ENCODE results near the gene PROZ.

PROZ gene

DNA sequence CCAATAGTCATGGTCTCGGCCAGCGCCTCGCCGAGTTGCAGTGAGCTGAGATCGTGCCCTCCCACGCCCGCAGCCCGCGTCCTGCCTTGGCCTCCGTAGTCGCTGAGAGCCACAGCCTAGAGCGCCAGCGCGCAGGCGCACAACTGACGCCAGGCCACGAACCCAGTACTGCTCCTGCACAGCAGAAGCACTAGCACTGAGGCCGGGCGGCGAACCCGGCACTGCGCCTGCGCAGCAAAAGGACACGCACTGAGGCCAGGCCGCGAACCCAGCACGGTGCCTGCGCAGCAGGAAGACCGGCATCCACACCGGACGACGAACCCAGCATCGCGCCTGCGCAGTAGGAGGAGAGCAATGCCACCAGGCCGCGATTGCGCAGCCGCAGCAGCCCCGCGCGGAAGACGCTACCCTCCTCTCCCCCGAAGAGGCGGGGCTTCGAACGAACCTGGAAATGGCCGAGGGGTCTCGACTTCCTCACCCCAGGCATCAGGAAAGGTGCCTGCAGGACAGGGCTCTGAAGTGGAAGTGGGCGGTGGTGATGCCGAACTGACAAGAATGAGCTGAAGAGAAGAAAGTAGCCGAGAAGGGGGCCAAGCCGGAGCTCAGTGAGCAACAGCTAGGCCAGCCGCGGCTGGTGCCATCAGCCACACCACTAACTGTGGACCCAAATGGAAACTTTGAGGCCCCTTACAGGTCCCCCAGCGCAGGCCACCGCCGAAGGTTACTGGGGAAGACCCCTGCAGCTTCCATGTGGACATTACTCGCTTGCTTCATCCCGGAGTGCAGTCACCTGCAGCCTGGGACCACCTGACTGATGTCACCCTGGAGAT lies 28.3 kb upstream of the PROZ start:
- H3K27ac ChIP-seq (ENCODE audit: low read depth, low read length) = no peak overlapping the region
- H3K9me3 ChIP-seq (ENCODE audit: insufficient read depth, low read depth, low read length) = no peaks in the 10 kb centered on the region
- H3K4me3 ChIP-seq (ENCODE audit: low read length) = no peak overlapping the region
- H3K27me3 ChIP-seq (ENCODE audit: insufficient read depth, low read length) = 0 out of 2 replicates have a peak, but pooled peaks cover 4% of the 10 kb centered on the region
- no peak overlapping the region for H3K9ac ChIP-seq (ENCODE audit: low read depth, low read length)
- no peaks in the 10 kb centered on the region for H3K4me1 ChIP-seq (ENCODE audit: insufficient read depth, low read length)
- 94% methylated on average over 60 of the region's 60 CpGs for WGBS
- H3K36me3 ChIP-seq (ENCODE audit: insufficient read depth, low read length) = no peaks in the 10 kb centered on the region

DNA sequence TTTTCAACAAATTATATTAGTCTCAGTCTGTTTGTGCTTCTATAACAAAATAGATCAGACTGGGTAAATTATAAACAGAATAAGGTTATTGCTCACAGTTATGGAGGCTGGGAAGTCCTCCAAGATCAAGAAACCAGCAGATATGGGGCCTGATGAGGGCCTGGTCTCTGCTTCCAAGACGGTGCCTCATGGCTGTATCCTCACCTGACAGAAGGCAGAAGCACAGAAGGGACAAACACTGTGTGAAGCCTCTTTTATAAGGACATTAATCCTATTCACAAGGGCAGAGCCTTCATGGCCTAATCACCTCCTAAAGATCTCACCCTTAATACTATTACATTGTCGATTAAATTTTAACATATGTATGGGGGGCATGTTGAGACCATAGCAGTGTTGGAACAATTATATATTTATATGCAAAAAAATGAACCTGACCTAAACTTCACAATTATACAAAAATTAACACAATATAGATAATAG lies 23.1 kb upstream of the PROZ start:
- Histone ChIP-seq H3K4me1 (ENCODE audit: insufficient read depth, low read length) (peaks cover 9% of the 10 kb centered on the region; the same call in 1 of the 2 replicates), H3K9me3 (ENCODE audit: insufficient read depth, low read depth, low read length) (no peaks in the 10 kb centered on the region), H3K4me3 (ENCODE audit: low read length) (no peak overlapping the region), H3K27ac (ENCODE audit: low read depth, low read length) (no peak overlapping the region), H3K36me3 (ENCODE audit: insufficient read depth, low read length) (no peaks in the 10 kb centered on the region), H3K9ac (ENCODE audit: low read depth, low read length) (no peak overlapping the region), H3K27me3 (ENCODE audit: insufficient read depth, low read length) (0 out of 2 replicates have a peak, but pooled peaks cover 4% of the 10 kb centered on the region)
- 73% methylated on average over 1 of the region's 2 CpGs for WGBS

DNA sequence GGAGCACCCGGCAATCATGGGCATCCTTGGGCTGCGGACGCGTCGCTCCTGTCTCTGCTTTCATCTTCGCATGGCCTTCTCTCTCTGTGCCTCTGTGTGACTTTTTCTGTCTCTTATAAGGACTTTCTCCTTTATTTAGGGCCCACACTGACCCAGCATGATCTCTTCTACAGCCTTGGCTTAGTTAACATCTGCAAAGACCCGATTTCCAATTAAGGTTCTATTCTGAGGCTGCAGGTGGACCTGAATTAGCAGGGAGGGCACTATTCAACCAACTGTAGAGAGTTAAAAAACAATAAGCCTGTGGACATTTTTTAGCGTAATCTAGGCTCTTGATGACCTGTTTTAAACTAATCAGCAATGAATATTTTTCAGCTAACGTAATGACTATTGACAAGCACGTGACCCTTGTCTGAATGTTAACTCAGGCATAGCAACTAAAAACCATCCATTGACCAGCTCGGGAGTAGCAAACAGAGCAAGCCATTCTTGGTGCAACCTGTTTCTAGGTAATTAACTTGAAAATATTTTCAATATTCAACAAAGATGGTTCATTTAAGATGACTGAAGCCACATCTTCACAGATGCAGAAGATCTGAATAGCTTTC lies 20.7 kb upstream of the PROZ start:
- Histone ChIP-seq H3K9me3 (ENCODE audit: insufficient read depth, low read depth, low read length) (no peaks in the 10 kb centered on the region), H3K27me3 (ENCODE audit: insufficient read depth, low read length) (no peaks in the 10 kb centered on the region), H3K4me3 (ENCODE audit: low read length) (no peak overlapping the region), H3K9ac (ENCODE audit: low read depth, low read length) (no peak overlapping the region), H3K36me3 (ENCODE audit: insufficient read depth, low read length) (no peaks in the 10 kb centered on the region), H3K4me1 (ENCODE audit: insufficient read depth, low read length) (peaks cover 9% of the 10 kb centered on the region; the same call in 1 of the 2 replicates), H3K27ac (ENCODE audit: low read depth, low read length) (peak overlapping the region; percentile 3; the same call in 1 of the 2 replicates)
- 76% methylated on average over 11 of the region's 11 CpGs for WGBS

- WGBS = 94% methylated on average over 16 of the region's 16 CpGs
- no peaks in the 10 kb centered on the region for H3K36me3 ChIP-seq (ENCODE audit: insufficient read depth, low read length)
- no peaks in the 10 kb centered on the region for H3K9me3 ChIP-seq (ENCODE audit: insufficient read depth, low read depth, low read length)
- no peak overlapping the region for H3K9ac ChIP-seq (ENCODE audit: low read depth, low read length)
- no peaks in the 10 kb centered on the region for H3K27me3 ChIP-seq (ENCODE audit: insufficient read depth, low read length)
- H3K4me1 ChIP-seq (ENCODE audit: insufficient read depth, low read length) = peaks cover 9% of the 10 kb centered on the region; the same call in 1 of the 2 replicates
- no peak overlapping the region for H3K4me3 ChIP-seq (ENCODE audit: low read length)
- H3K27ac ChIP-seq (ENCODE audit: low read depth, low read length) = no peak overlapping the region
These were observed 19.5 kb upstream of the PROZ start for GRCh38 chr13:113138792-113139551.

DNA sequence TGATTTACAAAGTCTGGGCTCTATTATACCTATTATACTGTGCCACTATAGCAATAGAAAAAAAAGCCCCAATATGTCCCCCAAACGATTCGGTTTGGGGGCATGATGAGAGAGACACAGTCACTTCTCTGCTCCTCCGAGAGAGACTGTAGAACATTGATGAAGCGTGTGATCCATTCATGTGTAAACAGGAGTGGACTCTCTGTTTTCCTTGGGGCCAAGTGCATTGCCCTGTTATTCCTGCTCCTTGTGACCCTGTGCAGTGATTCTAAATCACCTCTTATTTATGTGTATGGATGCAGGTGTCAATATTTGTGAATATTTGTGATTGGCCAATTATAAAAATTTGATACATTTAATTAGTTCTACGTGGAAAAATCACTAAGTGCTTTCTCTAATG lies 18.9 kb upstream of the PROZ start:
- Histone ChIP-seq H3K36me3 (ENCODE audit: insufficient read depth, low read length) (no peaks in the 10 kb centered on the region), H3K9me3 (ENCODE audit: insufficient read depth, low read depth, low read length) (no peaks in the 10 kb centered on the region), H3K9ac (ENCODE audit: low read depth, low read length) (no peak overlapping the region), H3K4me1 (ENCODE audit: insufficient read depth, low read length) (peaks cover 9% of the 10 kb centered on the region; the same call in 1 of the 2 replicates), H3K27me3 (ENCODE audit: insufficient read depth, low read length) (no peaks in the 10 kb centered on the region), H3K4me3 (ENCODE audit: low read length) (no peak overlapping the region), H3K27ac (ENCODE audit: low read depth, low read length) (no peak overlapping the region)
- 93% methylated on average over 5 of the region's 5 CpGs for WGBS

DNA sequence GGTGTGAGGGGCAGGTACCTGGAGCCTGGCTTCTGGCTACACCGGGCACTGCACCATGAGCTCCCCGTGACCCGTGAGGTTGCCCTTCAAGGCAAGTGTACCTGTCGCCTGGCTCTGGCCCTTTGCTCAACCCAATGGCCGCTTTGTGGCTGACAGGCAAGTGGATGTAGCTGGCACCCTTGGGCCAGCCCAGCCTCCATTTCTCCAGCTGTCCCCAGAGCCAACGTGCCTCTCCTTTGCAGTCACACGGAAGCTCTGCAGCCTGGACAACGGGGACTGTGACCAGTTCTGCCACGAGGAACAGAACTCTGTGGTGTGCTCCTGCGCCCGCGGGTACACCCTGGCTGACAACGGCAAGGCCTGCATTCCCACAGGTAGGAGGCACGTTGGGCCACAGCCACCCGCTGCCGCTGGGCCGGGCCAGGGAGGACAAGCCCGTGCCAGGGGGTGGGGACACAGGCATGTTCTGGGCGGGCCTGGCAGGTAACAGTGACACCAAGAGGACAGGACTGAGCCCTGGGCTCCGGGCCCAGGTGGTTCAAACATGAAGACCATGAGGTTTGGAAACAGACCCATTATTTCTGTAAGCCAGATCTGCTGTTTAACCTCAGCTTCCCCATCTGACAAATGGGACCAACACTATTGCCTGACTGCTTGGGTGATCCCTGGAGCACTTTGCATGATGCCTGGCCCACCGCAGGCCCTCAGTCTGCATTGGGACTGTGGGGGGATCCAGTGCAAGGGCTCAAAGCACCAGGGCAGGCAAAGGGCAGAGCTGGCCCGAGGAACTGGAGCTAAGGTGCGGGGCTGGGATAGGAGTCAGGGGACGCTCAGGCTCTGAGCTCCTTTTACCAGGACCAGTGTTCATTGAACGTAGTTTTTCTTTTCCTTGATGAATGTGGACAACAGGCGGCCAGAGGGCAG lies 17.5 kb upstream of the PROZ start:
- Histone ChIP-seq H3K4me3 (ENCODE audit: low read length) (no peak overlapping the region), H3K27me3 (ENCODE audit: insufficient read depth, low read length) (no peaks in the 10 kb centered on the region), H3K9ac (ENCODE audit: low read depth, low read length) (no peak overlapping the region), H3K36me3 (ENCODE audit: insufficient read depth, low read length) (no peaks in the 10 kb centered on the region), H3K9me3 (ENCODE audit: insufficient read depth, low read depth, low read length) (no peaks in the 10 kb centered on the region), H3K27ac (ENCODE audit: low read depth, low read length) (no peak overlapping the region), H3K4me1 (ENCODE audit: insufficient read depth, low read length) (peaks cover 9% of the 10 kb centered on the region; the same call in 1 of the 2 replicates)
- 93% methylated on average over 26 of the region's 26 CpGs for WGBS

DNA sequence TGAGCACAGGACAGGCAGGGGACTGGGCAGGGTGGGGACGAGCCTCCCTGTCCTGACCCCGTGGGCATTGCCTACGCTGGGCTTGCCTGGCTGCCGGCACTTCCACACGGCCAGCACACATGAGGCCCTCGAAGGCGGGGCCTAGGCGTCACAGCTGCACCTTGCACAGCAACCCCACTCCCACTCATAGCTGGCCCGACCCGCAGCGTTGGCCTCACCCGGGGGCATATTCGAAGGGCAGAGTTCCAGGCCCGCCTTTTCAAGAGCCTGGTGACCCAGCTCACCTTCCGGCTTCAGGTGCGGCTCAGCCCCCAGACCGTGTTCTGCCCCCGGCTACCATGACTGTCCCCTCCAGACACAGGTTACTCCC lies 16.9 kb upstream of the PROZ start:
- Histone ChIP-seq H3K36me3 (ENCODE audit: insufficient read depth, low read length) (no peaks in the 10 kb centered on the region), H3K4me1 (ENCODE audit: insufficient read depth, low read length) (peaks cover 9% of the 10 kb centered on the region; the same call in 1 of the 2 replicates), H3K27ac (ENCODE audit: low read depth, low read length) (no peak overlapping the region), H3K27me3 (ENCODE audit: insufficient read depth, low read length) (no peaks in the 10 kb centered on the region), H3K9ac (ENCODE audit: low read depth, low read length) (no peak overlapping the region), H3K9me3 (ENCODE audit: insufficient read depth, low read depth, low read length) (no peaks in the 10 kb centered on the region), H3K4me3 (ENCODE audit: low read length) (no peak overlapping the region)
- 96% methylated on average over 18 of the region's 18 CpGs for WGBS

DNA sequence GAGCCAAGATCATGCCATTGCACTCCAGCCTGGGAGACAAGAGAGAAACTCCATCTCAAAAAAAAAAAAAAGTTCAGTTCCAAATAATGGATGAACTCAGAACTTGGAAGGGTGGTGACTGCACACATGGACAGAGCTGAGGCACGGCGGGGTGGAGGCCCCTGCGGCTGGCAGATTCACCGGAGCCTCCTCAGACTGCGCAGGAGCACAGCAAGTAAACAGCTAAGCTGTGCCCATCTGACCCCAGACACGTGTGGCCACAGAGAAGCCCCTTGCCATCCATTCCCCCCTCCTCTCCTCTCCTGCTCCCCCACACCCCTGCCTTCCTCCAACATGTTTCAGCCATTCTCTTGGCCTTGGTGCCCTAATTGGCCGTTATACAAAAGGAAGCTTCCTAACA lies 15.6 kb upstream of the PROZ start:
- Histone ChIP-seq H3K9ac (ENCODE audit: low read depth, low read length) (no peak overlapping the region), H3K4me1 (ENCODE audit: insufficient read depth, low read length) (peaks cover 4% of the 10 kb centered on the region; the same call in 1 of the 2 replicates), H3K36me3 (ENCODE audit: insufficient read depth, low read length) (no peaks in the 10 kb centered on the region), H3K27me3 (ENCODE audit: insufficient read depth, low read length) (no peaks in the 10 kb centered on the region), H3K4me3 (ENCODE audit: low read length) (no peak overlapping the region), H3K27ac (ENCODE audit: low read depth, low read length) (no peak overlapping the region), H3K9me3 (ENCODE audit: insufficient read depth, low read depth, low read length) (no peaks in the 10 kb centered on the region)
- 92% methylated on average over 7 of the region's 7 CpGs for WGBS

DNA sequence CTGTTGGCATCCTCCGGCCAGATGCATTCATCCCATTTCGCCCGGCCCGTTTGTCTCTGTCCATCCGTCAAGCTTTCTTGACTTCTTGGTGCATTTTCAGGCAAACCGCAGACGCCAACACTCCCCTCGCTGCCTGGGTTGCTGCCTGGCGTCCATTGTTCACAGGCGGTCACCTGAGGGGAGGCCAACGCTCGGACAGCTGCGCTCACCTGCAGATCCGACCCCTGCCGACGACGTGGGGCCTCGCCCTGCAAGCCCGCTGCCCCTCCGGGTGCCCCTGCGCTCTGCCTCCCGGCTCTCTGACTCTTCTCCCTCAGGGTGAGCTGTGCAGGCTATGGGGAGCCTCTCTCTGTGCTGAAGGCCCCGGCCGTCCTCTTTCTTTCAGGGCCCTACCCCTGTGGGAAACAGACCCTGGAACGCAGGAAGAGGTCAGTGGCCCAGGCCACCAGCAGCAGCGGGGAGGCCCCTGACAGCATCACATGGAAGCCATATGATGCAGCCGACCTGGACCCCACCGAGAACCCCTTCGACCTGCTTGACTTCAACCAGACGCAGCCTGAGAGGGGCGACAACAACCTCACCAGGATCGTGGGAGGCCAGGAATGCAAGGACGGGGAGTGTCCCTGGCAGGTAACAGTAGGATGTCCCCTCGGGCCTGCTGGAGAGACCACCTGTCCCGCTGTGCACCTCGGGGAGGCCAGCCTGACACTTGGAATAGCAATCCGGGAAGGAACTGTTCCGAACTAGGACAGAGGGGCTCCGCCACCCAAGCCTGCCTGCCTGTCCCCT lies 14.8 kb upstream of the PROZ start:
- Histone ChIP-seq H3K4me3 (ENCODE audit: low read length) (no peak overlapping the region), H3K9me3 (ENCODE audit: insufficient read depth, low read depth, low read length) (no peaks in the 10 kb centered on the region), H3K4me1 (ENCODE audit: insufficient read depth, low read length) (no peaks in the 10 kb centered on the region), H3K27me3 (ENCODE audit: insufficient read depth, low read length) (no peaks in the 10 kb centered on the region), H3K36me3 (ENCODE audit: insufficient read depth, low read length) (no peaks in the 10 kb centered on the region), H3K27ac (ENCODE audit: low read depth, low read length) (no peak overlapping the region), H3K9ac (ENCODE audit: low read depth, low read length) (no peak overlapping the region)
- WGBS = 91% methylated on average over 39 of the region's 39 CpGs

DNA sequence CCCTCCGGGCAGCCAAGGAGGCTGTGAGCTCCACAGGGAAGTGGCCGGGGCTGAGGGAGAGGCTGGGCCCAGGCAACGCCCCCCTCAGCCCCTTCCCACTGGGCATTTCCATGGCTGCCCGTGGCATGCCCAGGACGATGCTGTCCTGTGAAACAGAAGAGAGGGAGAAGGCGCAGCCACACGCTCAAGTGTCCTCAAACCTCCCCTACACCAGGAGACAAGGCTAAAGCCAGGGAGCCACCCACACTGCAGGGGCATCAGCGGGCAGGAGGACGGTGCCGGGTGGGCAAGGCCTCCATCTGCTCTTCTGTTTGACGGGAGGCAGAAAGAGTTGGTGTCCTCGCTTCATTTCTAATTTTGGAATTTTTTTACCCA lies 14.2 kb upstream of the PROZ start:
- Histone ChIP-seq H3K9ac (ENCODE audit: low read depth, low read length) (no peak overlapping the region), H3K27ac (ENCODE audit: low read depth, low read length) (no peak overlapping the region), H3K4me1 (ENCODE audit: insufficient read depth, low read length) (no peaks in the 10 kb centered on the region), H3K9me3 (ENCODE audit: insufficient read depth, low read depth, low read length) (no peaks in the 10 kb centered on the region), H3K27me3 (ENCODE audit: insufficient read depth, low read length) (no peaks in the 10 kb centered on the region), H3K4me3 (ENCODE audit: low read length) (no peak overlapping the region), H3K36me3 (ENCODE audit: insufficient read depth, low read length) (no peaks in the 10 kb centered on the region)
- WGBS = 87% methylated on average over 9 of the region's 12 CpGs

All from HUES64 (cell line).